ENCODE measurements around the gene LHX5. TPM values are rescaled to one million over a fixed set of nuclear protein-coding genes. Genes with fewer than 3 reads are reported as not detected.
"Not testable (repeated sequence)": the region's sequence is repeated elsewhere in the genome, so short reads cannot be mapped to it uniquely, and the experiment has no call there.

Gene LHX5
- total RNA-seq, 1 donor from 2014 or later = not detected

GRCh38 chr12:113497693-113498092 lies 26.0 kb upstream of the LHX5 start:
- no peaks in the 10 kb centered on the region for H3K9me3 ChIP-seq
- no peak overlapping the region for H3K27ac ChIP-seq
- DNase-seq (no peak), ATAC-seq (no peak)
- H3K4me1 ChIP-seq = no peaks in the 10 kb centered on the region
- TF ChIP-seq CTCF (IDR thresholded peaks at IDR 0.05) = no peak
- H3K27me3 ChIP-seq = peaks cover 43% of the 10 kb centered on the region
- intact Hi-C loops (cut with DNase I) = no loop called here
- H3K4me3 ChIP-seq = no peak overlapping the region
- no peaks in the 10 kb centered on the region for H3K36me3 ChIP-seq

- DNase-seq; H3K4me3 ChIP-seq; H3K27ac ChIP-seq; intact Hi-C loops (cut with DNase I); ATAC-seq; H3K36me3 ChIP-seq; H3K4me1 ChIP-seq; H3K9me3 ChIP-seq: not testable (repeated sequence)
- H3K27me3 ChIP-seq = peaks cover 26% of the 10 kb centered on the region
Measured at GRCh38 chr12:113495941-113496340, 24.3 kb upstream of the LHX5 start.

GRCh38 chr12:113488322-113488721 lies 16.7 kb upstream of the LHX5 start:
- intact Hi-C loops (cut with DNase I) = no loop called here
- Histone ChIP-seq H3K27me3 (peaks cover 35% of the 10 kb centered on the region), H3K27ac (no peak overlapping the region), H3K4me3 (no peak overlapping the region), H3K36me3 (no peaks in the 10 kb centered on the region), H3K9me3 (no peaks in the 10 kb centered on the region), H3K4me1 (no peaks in the 10 kb centered on the region)
- no peak for ATAC-seq
- no peak for TF ChIP-seq CTCF (IDR thresholded peaks at IDR 0.05)
- no peak for DNase-seq

- TF ChIP-seq CTCF (IDR thresholded peaks at IDR 0.05) = no peak
- H3K36me3 ChIP-seq = no peaks in the 10 kb centered on the region
- intact Hi-C loops (cut with DNase I) = no loop called here
Measured at GRCh38 chr12:113486722-113487121, 15.1 kb upstream of the LHX5 start.

GRCh38 chr12:113485330-113485729 lies 13.7 kb upstream of the LHX5 start:
- no peaks in the 10 kb centered on the region for H3K4me1 ChIP-seq
- intact Hi-C loops (cut with DNase I) = no loop called here
- no peaks in the 10 kb centered on the region for H3K36me3 ChIP-seq
- no peaks in the 10 kb centered on the region for H3K9me3 ChIP-seq
- ATAC-seq (no peak), DNase-seq (no peak)
- H3K4me3 ChIP-seq = no peak overlapping the region
- H3K27ac ChIP-seq = no peak overlapping the region
- peaks cover 63% of the 10 kb centered on the region for H3K27me3 ChIP-seq
- TF ChIP-seq CTCF (IDR thresholded peaks at IDR 0.05) = no peak

More at GRCh38 chr12:113486722-113487121, 15.1 kb upstream of the LHX5 start:
- H3K4me3 ChIP-seq = no peak overlapping the region
- H3K27me3 ChIP-seq = peaks cover 49% of the 10 kb centered on the region
- H3K4me1 ChIP-seq = no peaks in the 10 kb centered on the region
- no peak for DNase-seq
- no peaks in the 10 kb centered on the region for H3K9me3 ChIP-seq
- no peak for ATAC-seq
- H3K27ac ChIP-seq = no peak overlapping the region

GRCh38 chr12:113482334-113482733 lies 10.7 kb upstream of the LHX5 start:
- no peaks in the 10 kb centered on the region for H3K9me3 ChIP-seq
- H3K27me3 ChIP-seq = peaks cover 86% of the 10 kb centered on the region
- no peak for TF ChIP-seq CTCF (IDR thresholded peaks at IDR 0.05)
- DNase-seq (no peak), ATAC-seq (no peak)
- no peak overlapping the region for H3K27ac ChIP-seq
- intact Hi-C loops (cut with DNase I) = no loop called here
- H3K36me3 ChIP-seq = no peaks in the 10 kb centered on the region
- H3K4me3 ChIP-seq = no peak overlapping the region
- H3K4me1 ChIP-seq = no peaks in the 10 kb centered on the region
